Measurements from ENCODE around the gene CFAP74. TPM values are rescaled to one million over a fixed set of nuclear protein-coding genes. Genes with fewer than 3 reads are reported as not detected.

Gene CFAP74
- total RNA-seq, 3 donors from 2014 or later (not counting 1 experiment from before 2014, with no cell fraction given) = not detected

DNA sequence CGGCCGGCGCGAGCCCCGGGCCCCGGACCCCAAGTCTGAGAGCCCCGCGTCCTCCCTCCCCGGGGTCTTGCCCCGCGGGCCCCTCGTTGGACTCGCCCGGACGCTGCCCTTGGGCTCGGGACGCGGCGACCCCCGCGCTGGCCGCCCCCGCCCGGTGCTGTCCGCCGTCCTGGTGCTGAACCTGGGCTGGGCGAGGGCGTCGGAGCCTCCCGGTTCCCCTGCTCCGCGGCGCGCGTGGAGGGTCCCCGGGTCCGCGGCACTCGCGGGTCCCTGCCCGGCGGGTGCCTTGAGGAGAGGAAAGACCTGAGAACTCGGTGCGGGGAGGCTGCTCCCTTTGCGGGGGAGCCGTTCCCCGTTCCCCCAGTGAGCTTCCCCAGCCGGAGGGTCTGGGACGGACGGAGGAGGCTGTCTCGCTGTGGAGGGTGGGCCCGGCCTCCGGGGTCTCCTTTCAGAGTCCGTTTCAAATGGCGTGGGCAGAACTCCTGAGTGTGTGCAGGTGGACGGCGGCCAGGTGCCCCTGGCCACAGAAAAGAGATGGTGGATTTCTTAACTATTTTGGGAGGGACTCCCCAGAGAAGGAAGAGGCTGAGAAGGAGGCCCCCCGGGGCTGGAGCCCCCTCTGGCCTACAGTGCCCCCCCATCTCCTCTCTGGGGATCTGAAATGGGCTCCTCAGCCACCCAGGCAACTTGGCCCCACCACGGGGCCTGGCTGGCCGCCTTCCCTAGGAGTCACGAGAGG is 16.2 kb upstream of the CFAP74 start:
- intact Hi-C loops (cut with micrococcal nuclease) = no loop called here
- Mint-ChIP-seq H3K9me3 (no peaks in the 10 kb centered on the region), H3K4me3 (no peak overlapping the region), H3K27ac (no peak overlapping the region), H3K36me3 (no peaks in the 10 kb centered on the region), H3K27me3 (ENCODE audit: low read depth in 2 of 2) (peaks cover 37 to 53% of the 10 kb centered on the region in 2 donors), H3K4me1 (peaks cover 0 to 5% of the 10 kb centered on the region in 2 donors)
- Histone ChIP-seq H3K4me3 (ENCODE audit: low read length) (no peak overlapping the region), H3K27me3 (ENCODE audit: control insufficient read depth, insufficient read depth, low read length) (peaks cover 30% of the 10 kb centered on the region), H3K27ac (ENCODE audit: low read length) (no peak overlapping the region), H3K9me3 (ENCODE audit: control insufficient read depth, insufficient read depth, low read length) (no peaks in the 10 kb centered on the region), H3K4me1 (ENCODE audit: control insufficient read depth, insufficient read depth, low read length) (peaks cover 4% of the 10 kb centered on the region), H3K36me3 (ENCODE audit: control insufficient read depth, insufficient read depth, low read length) (no peaks in the 10 kb centered on the region)
- WGBS (ENCODE audit: insufficient coverage) = 17% methylated on average over 61 of the region's 61 CpGs
- DNase-seq (peak in 1 of 2 donors; percentile 34), ATAC-seq (peak in 2 of 3 donors; percentile 46 to 58)
- TF ChIP-seq, protein P1, sequence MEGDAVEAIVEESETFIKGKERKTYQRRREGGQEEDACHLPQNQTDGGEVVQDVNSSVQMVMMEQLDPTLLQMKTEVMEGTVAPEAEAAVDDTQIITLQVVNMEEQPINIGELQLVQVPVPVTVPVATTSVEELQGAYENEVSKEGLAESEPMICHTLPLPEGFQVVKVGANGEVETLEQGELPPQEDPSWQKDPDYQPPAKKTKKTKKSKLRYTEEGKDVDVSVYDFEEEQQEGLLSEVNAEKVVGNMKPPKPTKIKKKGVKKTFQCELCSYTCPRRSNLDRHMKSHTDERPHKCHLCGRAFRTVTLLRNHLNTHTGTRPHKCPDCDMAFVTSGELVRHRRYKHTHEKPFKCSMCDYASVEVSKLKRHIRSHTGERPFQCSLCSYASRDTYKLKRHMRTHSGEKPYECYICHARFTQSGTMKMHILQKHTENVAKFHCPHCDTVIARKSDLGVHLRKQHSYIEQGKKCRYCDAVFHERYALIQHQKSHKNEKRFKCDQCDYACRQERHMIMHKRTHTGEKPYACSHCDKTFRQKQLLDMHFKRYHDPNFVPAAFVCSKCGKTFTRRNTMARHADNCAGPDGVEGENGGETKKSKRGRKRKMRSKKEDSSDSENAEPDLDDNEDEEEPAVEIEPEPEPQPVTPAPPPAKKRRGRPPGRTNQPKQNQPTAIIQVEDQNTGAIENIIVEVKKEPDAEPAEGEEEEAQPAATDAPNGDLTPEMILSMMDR (IDR thresholded peaks at IDR 0.05) = no peak

DNA sequence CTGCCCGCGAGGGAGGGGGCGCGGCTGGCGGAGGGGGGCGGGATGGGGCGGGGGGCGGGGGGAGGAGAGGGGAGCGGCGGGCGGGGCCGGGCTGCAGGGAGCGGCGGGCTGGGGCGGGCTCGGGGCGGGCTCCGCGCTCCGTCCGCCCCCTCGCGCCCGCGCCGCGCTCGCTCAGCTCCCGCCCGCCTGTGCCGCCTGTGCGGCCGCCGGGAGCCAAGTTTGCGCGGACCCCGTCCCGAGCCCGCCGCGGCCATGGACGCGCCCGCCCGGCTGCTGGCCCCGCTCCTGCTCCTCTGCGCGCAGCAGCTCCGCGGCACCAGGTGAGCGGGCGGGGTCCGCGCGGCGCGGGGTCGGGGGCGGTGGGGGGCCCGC is 15.6 kb upstream of the CFAP74 start, which contains the start of gene GABRD:
Gene GABRD, plus strand, starts transcription at position 174 of the 372 bp plus-strand sequence. Its CDS starts 79 bp downstream, at position 253.
- 2% methylated on average over 49 of the region's 60 CpGs for WGBS (ENCODE audit: insufficient coverage)
- H3K27me3 Mint-ChIP-seq (ENCODE audit: low read depth in 2 of 2) = peaks cover 37 to 53% of the 10 kb centered on the region in 2 donors

DNA sequence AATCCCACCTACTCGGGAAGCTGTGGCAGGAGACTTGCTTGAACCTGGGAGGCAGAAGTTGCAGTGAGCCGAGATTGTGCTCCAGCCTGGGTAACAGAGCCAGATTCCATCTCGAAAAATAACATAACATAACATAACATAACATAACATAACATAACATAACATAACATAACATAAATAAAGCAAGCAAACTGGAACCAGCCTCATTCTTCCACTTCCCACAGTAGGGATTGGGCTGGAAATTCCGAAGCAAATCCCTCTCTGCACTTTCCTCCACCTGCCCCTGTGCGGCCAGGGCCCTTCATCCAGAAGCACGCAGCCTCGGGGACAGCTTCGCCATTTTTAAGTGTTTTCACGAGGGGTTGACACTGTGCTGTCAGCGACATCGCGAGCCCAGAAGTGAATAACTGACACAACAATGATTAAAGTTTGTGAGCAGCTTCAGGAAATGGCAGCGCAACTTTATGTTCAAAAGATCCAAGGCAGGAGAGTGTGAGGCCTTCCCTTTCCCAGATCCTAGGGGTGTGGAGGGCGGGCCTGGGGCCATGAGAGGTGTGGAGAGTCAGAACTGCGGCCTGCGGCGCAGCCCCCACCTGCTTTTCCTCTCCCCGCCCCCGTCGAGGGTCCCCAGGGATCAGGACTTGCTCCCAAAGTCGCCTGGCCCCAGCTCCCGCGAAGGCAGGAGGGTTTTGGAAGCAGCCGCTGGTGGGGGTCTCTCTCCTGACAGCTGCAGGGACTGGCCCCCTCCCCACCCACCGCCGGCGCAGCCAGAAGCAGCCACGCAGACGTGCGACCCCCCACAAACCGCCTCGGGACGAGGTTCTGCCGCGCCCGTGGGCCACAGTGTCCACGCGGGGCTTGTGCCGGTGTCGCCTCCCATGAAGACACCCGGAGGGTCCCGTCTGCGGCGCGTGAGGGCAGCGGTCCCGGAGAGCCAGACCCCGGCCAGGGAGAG is 14.9 kb upstream of the CFAP74 start:
- Histone ChIP-seq H3K4me1 (ENCODE audit: control insufficient read depth, insufficient read depth, low read length) (peaks cover 4% of the 10 kb centered on the region), H3K4me3 (ENCODE audit: low read length) (no peak overlapping the region), H3K36me3 (ENCODE audit: control insufficient read depth, insufficient read depth, low read length) (no peaks in the 10 kb centered on the region), H3K9me3 (ENCODE audit: control insufficient read depth, insufficient read depth, low read length) (no peaks in the 10 kb centered on the region), H3K27ac (ENCODE audit: low read length) (no peak overlapping the region), H3K27me3 (ENCODE audit: control insufficient read depth, insufficient read depth, low read length) (peaks cover 30% of the 10 kb centered on the region)
- Mint-ChIP-seq H3K9me3 (no peaks in the 10 kb centered on the region), H3K36me3 (no peaks in the 10 kb centered on the region), H3K27me3 (ENCODE audit: low read depth in 2 of 2) (peaks cover 37 to 53% of the 10 kb centered on the region in 2 donors), H3K4me1 (peaks cover 0 to 5% of the 10 kb centered on the region in 2 donors), H3K4me3 (peak overlapping the region; percentile 17), H3K27ac (no peak overlapping the region)
- TF ChIP-seq, protein P1 (IDR thresholded peaks at IDR 0.05) = no peak
- ATAC-seq (no peak), DNase-seq (no peak)
- WGBS (ENCODE audit: insufficient coverage) = 17% methylated on average over 45 of the region's 48 CpGs
- intact Hi-C loops (cut with micrococcal nuclease) = no loop called here

More for the DNA sequence above, 15.6 kb upstream of the CFAP74 start, which contains the start of gene GABRD:
- Mint-ChIP-seq H3K27ac (no peak within 1 kb of the TSS), H3K4me1 (peaks cover 0 to 5% of the 10 kb centered on the region in 2 donors), H3K36me3 (no peaks in the 10 kb centered on the region), H3K4me3 (peak within 1 kb of the TSS; percentile 17), H3K9me3 (no peaks in the 10 kb centered on the region)
- DNase-seq = peak in 1 of 2 donors; percentile 44
- no peak within 1 kb of the TSS for H3K27ac ChIP-seq (ENCODE audit: low read length)
- H3K9me3 ChIP-seq (ENCODE audit: control insufficient read depth, insufficient read depth, low read length) = no peaks in the 10 kb centered on the region
- H3K4me1 ChIP-seq (ENCODE audit: control insufficient read depth, insufficient read depth, low read length) = peaks cover 4% of the 10 kb centered on the region
- peak in 2 of 3 donors; percentile 74 to 79 for ATAC-seq
- no peaks in the 10 kb centered on the region for H3K36me3 ChIP-seq (ENCODE audit: control insufficient read depth, insufficient read depth, low read length)
- TF ChIP-seq, protein P1 (IDR thresholded peaks at IDR 0.05) = no peak
- intact Hi-C loops (cut with micrococcal nuclease) = no loop called here
- H3K4me3 ChIP-seq (ENCODE audit: low read length) = no peak within 1 kb of the TSS
- peaks cover 30% of the 10 kb centered on the region for H3K27me3 ChIP-seq (ENCODE audit: control insufficient read depth, insufficient read depth, low read length)
